Neuronal stem cell (in vitro differentiated cells): ENCODE results near the gene ZNF625.

Experiments
- DNase-seq: peaks from one replicate; pipeline ENCODE4 v3.0.0-alpha.2; 2013; ENCODE audit warnings: low spot score
- H2AFZ ChIP-seq: one replicate; pipeline ENCODE4 v1.6.1; 2013; ENCODE audit warnings: mild to moderate bottlenecking, low read length, inconsistent platforms
- H2AK5ac ChIP-seq: 2 replicates; pipeline ENCODE4 v1.6.1; 2013; ENCODE audit warnings: low read depth, mild to moderate bottlenecking, inconsistent platforms, low read length, moderate library complexity, mixed read lengths
- H2BK120ac ChIP-seq: 2 replicates; pipeline ENCODE4 v1.6.1; 2013; ENCODE audit warnings: low read depth, mild to moderate bottlenecking, inconsistent platforms, low read length, moderate library complexity, mixed read lengths
- H2BK12ac ChIP-seq: one replicate; pipeline ENCODE4 v1.6.1; 2013; ENCODE audit warnings: low read length, inconsistent platforms
- H2BK15ac ChIP-seq: 2 replicates; pipeline ENCODE4 v1.6.1; 2013; ENCODE audit warnings: mild to moderate bottlenecking, low read length, inconsistent platforms, mixed read lengths
- H2BK5ac ChIP-seq: one replicate; pipeline ENCODE4 v1.6.1; 2013; ENCODE audit warnings: inconsistent platforms, mild to moderate bottlenecking, low read length, moderate library complexity
- H3K14ac ChIP-seq: one replicate; pipeline ENCODE4 v1.6.1; 2013; ENCODE audit warnings: low read length, inconsistent platforms
- H3K18ac ChIP-seq: 2 replicates; pipeline ENCODE4 v1.6.1; 2013; ENCODE audit warnings: low read length, inconsistent platforms
- H3K23ac ChIP-seq: 2 replicates; pipeline ENCODE4 v1.6.1; 2013; ENCODE audit warnings: low read depth, mild to moderate bottlenecking, mixed read lengths, low read length, inconsistent platforms; ENCODE audit not compliant: poor library complexity
- H3K27ac ChIP-seq: replicated peaks from 3 replicates; pipeline ENCODE4 v1.5.1; 2013; ENCODE audit warnings: low read length, inconsistent platforms
- H3K27me3 ChIP-seq, 3 experiments: 2 replicates each; pipeline ENCODE4 v1.6.1; 2013; ENCODE audit warnings: low read length in 3 of 3, mild to moderate bottlenecking in 2 of 3, inconsistent platforms in 1 of 3, low read depth in 1 of 3, mixed read lengths in 1 of 3, moderate library complexity in 1 of 3; ENCODE audit not compliant: control insufficient read depth in 3 of 3, insufficient read depth in 3 of 3
- H3K36me3 ChIP-seq, 2 donors: replicated peaks in 1 of 2; 2 replicates each; pipeline ENCODE4 v1.6.1; 2013; ENCODE audit warnings: low read length in 2 of 2; ENCODE audit not compliant: control insufficient read depth in 2 of 2, insufficient read depth in 2 of 2
- H3K4ac ChIP-seq: 2 replicates; pipeline ENCODE4 v1.6.1; 2013; ENCODE audit warnings: inconsistent platforms, mild to moderate bottlenecking, low read length, moderate library complexity
- H3K4me1 ChIP-seq, 2 donors: 1 replicate in 1 of 2; 2 replicates in 1 of 2; pipeline ENCODE4 v1.6.1; 2013; ENCODE audit warnings: low read length in 2 of 2, low read depth in 1 of 2; ENCODE audit not compliant: control insufficient read depth in 2 of 2, insufficient read depth in 1 of 2
- H3K4me2 ChIP-seq: one replicate; pipeline ENCODE4 v1.6.1; 2013; ENCODE audit warnings: mild to moderate bottlenecking, low read length, inconsistent platforms; ENCODE audit not compliant: insufficient read depth, poor library complexity, severe bottlenecking
- H3K4me3 ChIP-seq, 2 donors: 2 replicates each; pipeline ENCODE4 v1.5.1; 2013; ENCODE audit warnings: low read length in 2 of 2, mild to moderate bottlenecking in 2 of 2, inconsistent platforms in 1 of 2, moderate library complexity in 1 of 2
- H3K79me1 ChIP-seq: one replicate; pipeline ENCODE4 v1.6.1; 2013; ENCODE audit warnings: low read depth, mild to moderate bottlenecking, inconsistent platforms, low read length, moderate library complexity
- H3K9ac ChIP-seq: one replicate; pipeline ENCODE4 v1.6.1; 2013; ENCODE audit warnings: mild to moderate bottlenecking, low read depth, low read length, inconsistent platforms; ENCODE audit not compliant: poor library complexity
- H3K9me3 ChIP-seq, 2 donors: replicated peaks in 1 of 2; 2 replicates each; pipeline versions ENCODE3 to v1.6.1; 2013; ENCODE audit warnings: low read length in 2 of 2, mild to moderate bottlenecking in 2 of 2, inconsistent platforms in 1 of 2, low read depth in 1 of 2, mixed read lengths in 1 of 2, moderate library complexity in 1 of 2; ENCODE audit not compliant: control insufficient read depth in 2 of 2, insufficient read depth in 1 of 2
- H4K8ac ChIP-seq: one replicate; pipeline ENCODE4 v1.6.1; 2013; ENCODE audit warnings: low read depth, mild to moderate bottlenecking, inconsistent platforms, low read length, moderate library complexity
- H4K91ac ChIP-seq: one replicate; pipeline ENCODE4 v1.6.1; 2013; ENCODE audit warnings: low read length, low read depth, mild to moderate bottlenecking, inconsistent platforms; ENCODE audit not compliant: poor library complexity
- WGBS, 2 donors: extraction: QIAGEN DNeasy Blood & Tissue Kit; methylation state at CpG; one replicate each; pipeline ENCODE4 v1.1.7; 2013; ENCODE audit warnings: missing lambda C conversion rate in 2 of 2, mixed read lengths in 1 of 2; ENCODE audit not compliant: insufficient read length in 2 of 2, insufficient replicate concordance in 1 of 2; ENCODE audit errors: extremely low coverage in 2 of 2; 5-methylcytosine and 5-hydroxymethylcytosine counted together

The ZNF625 gene

DNA sequence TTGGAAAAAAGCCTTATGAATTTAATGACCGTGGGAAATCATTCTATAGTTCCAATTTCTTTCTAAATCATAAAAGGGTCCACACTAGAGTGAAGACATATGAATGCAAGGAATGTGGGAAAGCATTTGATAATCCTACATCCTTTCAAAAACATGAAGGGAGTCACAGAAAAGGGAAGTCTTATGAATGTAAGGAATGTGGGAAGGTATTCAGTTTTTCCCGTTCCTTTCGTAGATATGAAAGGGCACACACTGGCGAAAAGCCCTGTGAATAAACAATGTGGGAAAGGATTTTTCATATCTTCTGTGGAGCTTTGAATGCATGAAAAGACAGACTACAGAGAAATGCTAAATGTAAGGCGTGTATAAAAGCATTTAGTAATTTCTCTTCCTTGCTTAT, 43.4 kb downstream of the ZNF625 start:
- no peak overlapping the region for H3K9ac ChIP-seq
- H3K23ac ChIP-seq: no peak overlapping the region
- no peak overlapping the region for H3K4me2 ChIP-seq
- peaks cover 36 to 83% of the 10 kb centered on the region in 2 donors for H3K36me3 ChIP-seq
- DNase-seq: no peak
- H3K4ac ChIP-seq: no peak overlapping the region
- H3K4me3 ChIP-seq: no peak overlapping the region
- H3K79me1 ChIP-seq: no peaks in the 10 kb centered on the region
- H4K91ac ChIP-seq: no peak overlapping the region
- H3K27ac ChIP-seq: no peak overlapping the region
- H3K14ac ChIP-seq: no peak overlapping the region
- H3K9me3 ChIP-seq: peaks cover 54 to 75% of the 10 kb centered on the region in 2 donors
- no peak overlapping the region for H2BK15ac ChIP-seq
- no peak overlapping the region for H2BK120ac ChIP-seq
- no CpG with 5 or more reads among the region's 5 CpGs for WGBS, 2 donors
- no peaks in the 10 kb centered on the region for H3K4me1 ChIP-seq
- no peak overlapping the region for H2BK12ac ChIP-seq
- no peak overlapping the region for H4K8ac ChIP-seq
- H3K27me3 ChIP-seq: no peaks in the 10 kb centered on the region
- H2AK5ac ChIP-seq: no peak overlapping the region
- no peak overlapping the region for H2AFZ ChIP-seq
- no peak overlapping the region for H3K18ac ChIP-seq
- H2BK5ac ChIP-seq: no peak overlapping the region

DNA sequence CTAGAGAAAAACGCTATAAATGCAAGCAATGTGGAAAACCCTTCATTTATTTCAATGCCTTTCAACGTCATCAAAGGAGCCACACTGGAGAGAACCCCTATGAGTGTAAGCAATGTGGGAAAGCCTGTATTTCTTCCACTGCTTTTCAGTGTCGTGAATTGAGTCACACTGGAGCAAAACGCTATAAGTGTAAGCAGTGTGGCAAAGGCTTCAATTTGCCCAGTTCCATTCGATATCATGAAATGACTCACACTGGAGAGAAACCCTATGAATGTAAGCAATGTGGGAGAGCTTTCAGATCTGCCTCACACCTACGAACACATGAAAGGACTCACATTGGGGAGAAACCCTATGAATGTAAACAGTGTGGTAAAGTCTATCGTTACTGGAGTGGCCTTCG, 43.8 kb downstream of the ZNF625 start:
- H2BK15ac ChIP-seq: no peak overlapping the region
- H2BK5ac ChIP-seq: no peak overlapping the region
- no peak overlapping the region for H4K8ac ChIP-seq
- H2BK120ac ChIP-seq: no peak overlapping the region
- no peaks in the 10 kb centered on the region for H3K79me1 ChIP-seq
- no peak overlapping the region for H3K4me2 ChIP-seq
- H3K27ac ChIP-seq: no peak overlapping the region
- H2AK5ac ChIP-seq: no peak overlapping the region
- WGBS, 2 donors: no CpG with 5 or more reads among the region's 8 CpGs
- no peak for DNase-seq
- no peak overlapping the region for H3K9ac ChIP-seq
- peaks cover 54 to 79% of the 10 kb centered on the region in 2 donors for H3K9me3 ChIP-seq
- no peak overlapping the region for H3K4me3 ChIP-seq
- H3K36me3 ChIP-seq: peaks cover 36 to 83% of the 10 kb centered on the region in 2 donors
- no peak overlapping the region for H3K14ac ChIP-seq
- no peak overlapping the region for H3K18ac ChIP-seq
- H3K23ac ChIP-seq: no peak overlapping the region
- no peak overlapping the region for H2AFZ ChIP-seq
- H4K91ac ChIP-seq: no peak overlapping the region
- H3K4me1 ChIP-seq: no peaks in the 10 kb centered on the region
- no peaks in the 10 kb centered on the region for H3K27me3 ChIP-seq
- H3K4ac ChIP-seq: no peak overlapping the region
- no peak overlapping the region for H2BK12ac ChIP-seq

DNA sequence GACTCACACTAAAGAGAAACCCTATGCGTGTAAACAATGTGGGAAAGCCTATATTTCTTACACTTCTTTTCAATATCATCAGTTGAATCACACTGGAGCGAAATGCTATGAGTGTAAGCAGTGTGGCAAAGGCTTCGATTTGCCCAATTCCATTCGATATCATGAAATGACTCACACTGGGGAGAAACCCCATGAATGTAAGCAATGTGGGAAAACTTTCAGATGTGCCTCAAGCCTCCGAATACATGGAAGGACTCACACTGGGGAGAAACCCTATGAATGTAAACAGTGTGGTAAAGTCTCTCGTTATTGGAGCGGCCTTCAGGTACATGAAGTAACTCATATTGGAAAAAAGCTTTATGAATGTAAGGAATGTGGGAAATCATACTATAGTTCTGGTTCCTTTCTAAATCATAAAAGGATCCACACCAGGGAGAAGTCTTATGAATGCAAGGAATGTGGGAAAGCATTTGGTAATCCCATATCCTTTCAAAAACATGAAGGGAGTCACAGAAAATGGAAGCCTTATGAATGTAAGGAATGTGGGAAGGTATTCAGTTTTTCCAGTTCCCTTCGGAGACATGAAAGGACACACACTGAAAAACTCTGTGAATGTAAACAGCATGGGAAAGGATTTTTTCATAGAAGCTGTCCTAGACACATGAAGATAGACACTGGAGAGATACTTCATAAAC, 44.4 kb downstream of the ZNF625 start:
- peaks cover 33 to 79% of the 10 kb centered on the region in 2 donors for H3K36me3 ChIP-seq
- no peak overlapping the region for H2BK5ac ChIP-seq
- no CpG with 5 or more reads among the region's 8 CpGs for WGBS, 2 donors

DNA sequence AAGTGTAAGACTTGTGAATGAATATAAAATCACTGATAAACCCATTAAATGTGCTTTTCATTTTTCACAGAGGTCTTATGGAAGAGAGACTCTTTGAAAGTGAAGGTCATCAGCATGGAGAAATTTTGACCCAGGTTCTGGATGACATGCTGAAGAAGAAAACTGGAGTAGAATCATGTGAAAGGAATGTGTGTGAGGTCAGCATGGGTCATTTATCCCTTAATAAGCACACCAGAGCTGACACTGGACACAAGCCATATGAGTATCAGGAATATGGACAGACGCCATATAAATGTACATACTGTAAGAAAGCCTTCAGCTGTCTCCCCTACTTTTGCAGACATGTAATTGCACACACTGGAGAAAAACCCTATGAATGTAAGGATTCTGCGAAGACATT, 45.4 kb downstream of the ZNF625 start:
- peaks cover 33 to 82% of the 10 kb centered on the region in 2 donors for H3K36me3 ChIP-seq
- no peak overlapping the region for H3K4ac ChIP-seq
- H3K4me2 ChIP-seq: no peak overlapping the region
- H3K4me3 ChIP-seq: no peak overlapping the region
- no peaks in the 10 kb centered on the region for H3K79me1 ChIP-seq
- H2AK5ac ChIP-seq: no peak overlapping the region
- no peaks in the 10 kb centered on the region for H3K4me1 ChIP-seq
- no peak overlapping the region for H3K23ac ChIP-seq
- H2AFZ ChIP-seq: no peak overlapping the region
- WGBS, 2 donors: no CpG with 5 or more reads among the region's 2 CpGs
- H2BK12ac ChIP-seq: no peak overlapping the region
- no peak overlapping the region for H3K27ac ChIP-seq
- H4K91ac ChIP-seq: no peak overlapping the region
- H3K9me3 ChIP-seq: peaks cover 47 to 76% of the 10 kb centered on the region in 2 donors
- no peak overlapping the region for H2BK120ac ChIP-seq
- H3K9ac ChIP-seq: no peak overlapping the region
- no peak overlapping the region for H2BK5ac ChIP-seq
- no peak overlapping the region for H3K18ac ChIP-seq
- DNase-seq: no peak
- H3K27me3 ChIP-seq: no peaks in the 10 kb centered on the region
- H2BK15ac ChIP-seq: no peak overlapping the region
- no peak overlapping the region for H4K8ac ChIP-seq
- H3K14ac ChIP-seq: no peak overlapping the region

More for the DNA sequence above, 44.4 kb downstream of the ZNF625 start:
- Histone ChIP-seq H2BK120ac (no peak overlapping the region), H3K4me3 (no peak overlapping the region), H2BK15ac (no peak overlapping the region), H4K91ac (no peak overlapping the region), H3K23ac (no peak overlapping the region), H3K9ac (no peak overlapping the region), H4K8ac (no peak overlapping the region), H2BK12ac (no peak overlapping the region), H3K4me2 (no peak overlapping the region), H3K18ac (no peak overlapping the region), H3K79me1 (no peaks in the 10 kb centered on the region), H3K4ac (no peak overlapping the region), H3K4me1 (no peaks in the 10 kb centered on the region), H3K14ac (no peak overlapping the region), H3K9me3 (peaks cover 48 to 76% of the 10 kb centered on the region in 2 donors), H2AFZ (no peak overlapping the region), H3K27ac (no peak overlapping the region), H2AK5ac (no peak overlapping the region), H3K27me3 (no peaks in the 10 kb centered on the region)
- no peak for DNase-seq
